Measurements from ENCODE around the gene MPO.

MPO gene

DNA sequence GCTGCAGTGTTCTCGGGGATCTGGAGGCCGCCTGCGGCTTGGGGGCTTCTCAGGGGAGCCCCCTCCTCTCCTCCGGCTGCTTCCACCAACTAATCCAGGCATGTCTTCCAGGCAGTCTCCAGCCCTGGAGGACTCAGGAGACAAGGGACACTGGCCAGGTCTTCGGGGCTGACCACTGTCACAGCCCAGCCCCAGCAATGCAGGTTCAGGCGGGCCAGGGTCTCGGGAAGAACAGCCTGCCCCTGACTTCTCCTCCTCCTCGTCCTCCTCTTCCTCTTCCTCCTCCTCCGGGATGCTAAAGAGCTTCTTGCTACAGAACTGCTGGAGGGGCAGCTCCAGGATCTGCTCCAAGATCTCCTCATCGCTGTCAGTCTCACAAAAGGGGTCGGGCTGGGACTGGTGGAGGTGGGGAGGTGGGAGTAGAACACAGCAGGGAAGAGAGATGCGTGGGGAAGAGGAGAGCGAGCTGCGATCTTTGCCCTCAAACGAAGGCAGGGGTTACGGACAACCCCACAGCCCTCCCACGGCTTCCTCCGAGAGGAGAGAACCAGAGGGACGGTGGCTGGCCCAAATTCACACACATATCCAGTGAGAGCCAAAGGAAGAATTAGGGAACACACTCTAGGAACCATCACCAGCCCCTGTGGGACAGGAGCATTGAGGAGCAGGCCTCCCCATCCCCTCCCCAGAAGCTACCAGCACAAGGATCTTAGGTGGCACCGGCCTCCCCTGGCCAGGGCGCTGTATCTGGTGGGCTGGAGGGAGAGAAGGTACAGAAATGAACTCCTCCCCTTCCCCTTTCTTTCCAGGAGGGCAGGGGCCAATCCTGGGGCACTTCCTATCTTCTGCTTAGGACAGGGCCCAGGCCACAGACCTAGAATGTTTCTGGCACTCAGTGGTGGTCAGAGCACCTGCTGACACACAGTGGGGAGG lies 28.5 kb upstream of the MPO start:
- H3K4me3 ChIP-seq, result no peak overlapping the region
- H3K27ac ChIP-seq, result no peak overlapping the region

DNA sequence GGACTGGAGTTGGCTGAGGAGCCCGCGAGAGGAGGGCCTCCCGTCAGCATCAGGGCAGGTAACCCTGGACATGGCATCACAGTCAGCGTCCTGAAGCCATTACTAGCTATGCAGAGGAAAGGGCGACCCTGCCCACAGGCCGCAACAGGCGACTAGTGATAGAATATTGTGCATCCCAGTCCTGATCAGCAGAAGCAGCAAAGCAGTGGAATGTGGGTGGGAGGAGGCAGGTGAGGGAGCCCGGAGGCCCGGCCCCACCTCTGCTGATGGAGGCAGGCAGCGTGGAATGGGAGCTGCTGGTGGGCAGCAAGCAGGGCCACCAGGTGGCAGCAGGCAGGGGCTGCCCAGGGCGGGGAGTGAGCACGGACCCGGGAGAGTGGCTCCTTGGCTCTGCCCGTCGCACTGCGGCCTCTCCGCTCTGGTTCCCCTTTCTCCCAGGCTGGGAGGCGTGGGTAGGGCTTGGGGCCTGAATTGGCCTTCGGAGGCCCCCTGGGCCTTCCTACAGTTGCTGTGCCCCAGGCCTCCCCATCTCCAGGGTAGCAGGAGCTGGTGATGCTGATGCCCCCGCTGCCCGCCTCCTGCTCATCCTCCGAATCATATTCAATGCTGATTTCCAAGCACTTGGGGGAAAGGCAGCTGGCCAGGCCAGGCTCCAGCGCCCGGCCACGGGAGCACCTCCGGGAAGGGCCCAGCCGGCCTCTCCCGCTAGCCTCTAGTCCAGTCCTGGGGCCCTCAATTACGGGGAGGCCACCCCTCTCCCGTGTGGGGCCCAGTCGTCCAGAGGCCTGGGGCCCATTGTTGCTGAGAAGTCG lies 27.6 kb upstream of the MPO start:
- H3K4me3 ChIP-seq, result no peak overlapping the region
- no peak overlapping the region for H3K27ac ChIP-seq

- Histone ChIP-seq H3K4me3 (no peak overlapping the region), H3K27ac (no peak overlapping the region)
These were observed 26.9 kb upstream of the MPO start for GRCh38 chr17:58307468-58308172.

- H3K27ac ChIP-seq, result peak overlapping the region in 2 of 21 experiments; percentile 48 to 58
These were observed 25.6 kb upstream of the MPO start for GRCh38 chr17:58306131-58306951.

DNA sequence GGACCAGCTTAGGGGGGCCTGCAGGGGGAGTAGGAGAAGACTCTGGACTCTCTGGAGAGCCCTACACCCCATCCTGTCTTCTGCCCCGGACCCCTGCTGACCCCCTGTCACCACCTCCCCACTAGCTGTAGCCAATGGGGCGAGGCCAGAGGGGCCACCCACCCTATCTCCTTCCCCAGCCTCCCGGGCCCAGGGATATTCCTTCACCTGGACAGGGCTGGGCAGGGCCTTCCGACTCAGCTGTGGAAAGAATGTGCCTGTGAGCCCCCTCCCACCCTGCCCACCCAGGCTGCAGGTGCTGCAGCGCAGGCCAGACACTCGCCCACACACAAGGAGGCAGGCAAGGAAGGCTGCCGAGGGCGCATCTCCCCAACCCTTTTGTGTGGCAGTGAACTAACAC lies 24.9 kb upstream of the MPO start:
- no peak overlapping the region for H3K4me3 ChIP-seq
- peak overlapping the region in 2 of 21 experiments; percentile 48 to 58 for H3K27ac ChIP-seq

More at GRCh38 chr17:58306131-58306951, 25.6 kb upstream of the MPO start:
- no peak overlapping the region for H3K4me3 ChIP-seq

GRCh38 chr17:58304750-58305486 lies 24.2 kb upstream of the MPO start:
- H3K4me3 ChIP-seq, result no peak overlapping the region
- H3K27ac ChIP-seq, result peak overlapping the region in 2 of 21 experiments; percentile 48 to 58

DNA sequence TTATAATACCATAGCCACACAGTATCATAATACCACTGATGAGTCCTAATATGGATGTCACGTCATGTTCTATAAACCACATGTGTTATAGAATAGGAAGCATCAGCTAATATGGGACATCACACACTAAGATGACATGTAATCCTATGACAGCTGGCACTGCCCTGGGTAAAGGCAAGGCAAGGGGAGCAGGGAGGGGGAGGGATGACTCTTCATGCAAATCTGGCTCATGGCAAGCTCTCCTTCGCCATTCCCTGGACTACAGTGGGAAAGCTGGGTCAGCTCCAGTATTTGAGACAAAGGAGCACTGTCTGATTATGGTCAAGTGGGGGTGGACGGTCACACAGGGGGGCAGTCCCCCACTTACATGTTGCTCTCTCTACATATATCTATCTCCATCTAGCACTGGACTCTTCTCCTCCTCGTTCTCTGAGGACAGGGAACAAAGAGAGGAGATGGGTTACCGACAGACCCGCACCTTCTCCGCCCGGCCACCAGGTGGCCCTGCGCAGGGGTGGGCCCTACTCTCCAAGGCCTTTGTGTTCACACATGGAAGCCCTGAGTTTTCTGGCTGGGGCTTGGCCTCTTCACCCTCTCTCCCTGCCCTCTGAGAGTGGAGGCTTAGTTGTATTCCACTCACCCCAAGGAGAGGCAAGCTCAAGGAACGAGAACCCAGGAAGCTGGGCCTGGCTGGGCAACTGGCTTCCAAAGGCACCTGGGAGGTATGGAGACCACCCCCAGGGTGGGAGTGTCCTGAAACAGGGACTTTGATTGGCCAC lies 23.4 kb upstream of the MPO start:
- Histone ChIP-seq H3K4me3 (no peak overlapping the region), H3K27ac (peak overlapping the region in 1 of 21 experiments; percentile 58)

DNA sequence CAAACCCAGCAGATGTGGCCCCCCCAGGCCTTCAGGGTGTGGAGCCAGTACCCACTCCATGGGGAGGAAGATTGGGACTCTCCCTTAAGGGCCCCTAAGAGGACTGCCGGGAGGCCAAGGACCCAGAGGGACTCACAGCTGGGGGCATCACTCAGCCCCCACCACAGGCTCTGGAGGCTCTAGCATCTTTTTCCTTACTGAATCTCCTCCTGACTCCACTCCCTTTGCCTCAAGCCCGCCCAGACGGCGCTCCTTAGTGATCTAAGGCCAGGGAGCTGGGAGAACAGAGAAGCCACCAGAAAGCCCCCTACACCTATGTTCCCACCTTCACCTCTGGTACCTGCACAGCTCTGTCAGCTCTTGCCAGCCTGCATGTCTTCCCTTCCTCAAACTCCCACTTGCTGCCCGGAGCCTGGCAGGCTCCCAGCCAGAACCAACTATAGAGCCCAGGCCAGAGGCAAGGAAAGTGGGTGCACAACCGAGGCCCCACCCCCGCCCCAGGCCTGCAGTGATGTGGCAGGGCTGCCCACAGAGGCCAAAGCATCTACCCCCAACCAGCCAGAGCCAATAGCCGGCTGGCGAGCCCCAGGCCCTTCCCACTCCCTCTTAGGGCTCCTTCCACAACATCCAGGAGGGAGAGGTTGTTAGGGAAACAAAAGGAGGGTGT lies 22.3 kb upstream of the MPO start:
- H3K4me3 ChIP-seq, result no peak overlapping the region
- H3K27ac ChIP-seq, result no peak overlapping the region

DNA sequence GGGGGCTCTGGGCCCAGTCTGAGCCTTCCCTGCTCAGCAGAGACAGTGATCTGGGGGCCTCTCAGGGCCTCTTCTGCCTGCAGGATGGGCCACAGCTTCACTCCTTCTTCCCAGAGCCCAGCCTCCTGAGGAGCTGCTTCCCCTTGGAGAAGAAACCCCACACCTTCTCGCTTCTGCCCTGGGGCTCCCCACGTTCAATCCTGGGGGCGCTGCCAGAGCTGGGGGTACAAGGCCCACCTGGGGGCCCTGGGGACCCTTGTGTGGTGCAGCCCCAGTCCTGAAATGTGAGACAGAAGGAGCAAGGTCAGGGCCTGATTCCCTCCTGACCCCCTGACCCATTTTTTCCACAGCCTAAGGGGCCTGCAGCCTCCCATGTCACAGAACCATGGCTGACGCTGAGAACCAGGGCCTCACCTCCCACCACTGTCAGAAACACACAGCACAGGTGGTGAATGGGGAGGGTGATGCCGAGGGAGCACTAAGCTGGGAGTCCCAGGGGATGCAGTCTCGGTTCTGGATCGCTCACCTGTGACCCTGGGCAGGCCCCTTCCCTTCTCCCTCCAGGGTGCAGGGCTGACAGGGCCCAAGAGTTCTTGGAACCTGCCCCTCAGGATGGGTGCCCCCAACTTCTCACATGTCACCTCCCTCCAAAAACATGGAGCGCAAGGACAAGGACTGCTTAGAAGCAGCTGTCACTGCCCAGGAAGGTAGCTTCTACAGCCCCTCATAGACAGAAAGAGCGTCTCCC lies 21.6 kb upstream of the MPO start:
- no peak overlapping the region for H3K27ac ChIP-seq
- no peak overlapping the region for H3K4me3 ChIP-seq

DNA sequence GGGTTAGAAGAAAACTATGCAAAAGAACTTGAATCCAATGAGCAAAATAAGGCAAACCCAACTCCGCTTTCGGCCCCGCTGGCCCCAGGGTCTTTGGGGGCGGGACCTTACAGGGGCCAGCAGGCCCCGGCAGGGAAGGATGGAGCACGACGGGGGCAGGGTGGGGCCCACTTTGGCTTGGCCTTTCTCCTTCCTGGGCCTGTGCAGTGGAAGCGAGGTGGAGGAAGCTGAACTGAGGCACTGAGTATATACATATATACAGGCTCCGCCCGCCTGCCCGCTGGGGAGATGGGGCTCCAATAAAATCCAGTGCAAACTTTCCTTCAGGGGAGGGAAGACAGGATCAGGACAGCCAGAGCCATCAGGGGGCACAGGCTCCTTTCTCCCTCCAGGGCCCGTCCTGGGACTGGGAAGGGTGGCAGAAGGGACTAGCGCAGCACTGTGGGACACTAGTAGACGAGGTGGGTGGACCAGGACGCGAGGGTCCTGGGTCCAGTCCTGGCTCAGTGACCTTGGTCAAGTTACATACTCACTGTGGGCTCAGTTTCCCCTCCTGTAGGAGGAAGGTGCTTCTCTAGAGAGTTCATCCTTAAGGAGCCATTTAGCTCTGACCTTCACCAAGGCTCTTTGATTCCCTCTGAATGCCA lies 20.9 kb upstream of the MPO start:
- no peak overlapping the region for H3K27ac ChIP-seq
- no peak overlapping the region for H3K4me3 ChIP-seq

- Histone ChIP-seq H3K27ac (no peak overlapping the region), H3K4me3 (no peak overlapping the region)
These were observed 19.6 kb upstream of the MPO start for GRCh38 chr17:58300336-58300735.

- Histone ChIP-seq H3K4me3 (no peak overlapping the region), H3K27ac (no peak overlapping the region)
These were observed 13.3 kb upstream of the MPO start for GRCh38 chr17:58294034-58294433.

DNA sequence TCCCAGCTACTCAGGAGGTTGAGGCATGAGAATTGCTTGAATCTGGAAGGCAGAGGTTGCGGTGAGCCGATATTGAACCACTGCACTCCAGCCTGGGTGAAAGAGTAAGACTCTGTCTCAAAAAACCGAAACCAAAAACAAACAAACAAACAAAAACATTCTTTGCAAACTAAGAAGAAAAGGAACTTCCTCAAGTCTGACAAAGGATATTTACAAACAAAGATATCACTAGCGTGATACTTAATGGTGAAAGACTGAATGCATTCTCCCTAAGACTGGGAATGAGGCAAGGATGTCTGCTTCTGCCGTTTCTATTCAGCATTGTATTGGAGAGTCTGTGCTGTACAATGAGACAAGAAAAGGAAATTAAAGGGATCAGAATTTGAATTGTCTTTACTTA lies 10.5 kb upstream of the MPO start:
- H3K4me3 ChIP-seq, result no peak overlapping the region

GRCh38 chr17:58289869-58290268 lies 9.1 kb upstream of the MPO start:
- Histone ChIP-seq H3K4me3 (no peak overlapping the region), H3K27ac (no peak overlapping the region)

More for the DNA sequence above, 10.5 kb upstream of the MPO start:
- no peak overlapping the region for H3K27ac ChIP-seq

- H3K27ac ChIP-seq, result no peak overlapping the region
- H3K4me3 ChIP-seq, result no peak overlapping the region
These were observed 4.7 kb upstream of the MPO start for GRCh38 chr17:58285422-58285810.

Data from skin epidermis (tissue), 12 donors.